ENCODE data around the gene RARA.

DNA sequence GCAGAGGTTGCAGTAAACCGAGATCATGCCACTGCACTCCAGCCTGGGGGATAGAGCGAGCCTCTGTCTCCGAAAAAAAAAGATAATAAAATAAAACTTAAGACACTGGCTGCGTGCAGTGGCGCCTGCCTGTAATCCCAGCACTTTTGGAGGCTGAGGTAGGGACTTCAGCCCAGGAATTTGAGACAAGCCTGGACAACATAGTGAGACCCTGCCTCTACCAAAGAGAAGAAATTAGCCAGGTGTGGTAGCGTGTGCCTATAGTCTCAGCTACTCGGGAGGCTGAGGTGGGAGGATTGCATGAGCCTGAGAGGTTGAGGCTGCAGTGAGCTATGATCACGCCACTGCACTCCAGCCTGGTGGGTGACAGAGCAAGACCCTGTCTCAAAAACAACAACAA lies 26.6 kb downstream of the RARA start:
- TF ChIP-seq, protein P1, sequence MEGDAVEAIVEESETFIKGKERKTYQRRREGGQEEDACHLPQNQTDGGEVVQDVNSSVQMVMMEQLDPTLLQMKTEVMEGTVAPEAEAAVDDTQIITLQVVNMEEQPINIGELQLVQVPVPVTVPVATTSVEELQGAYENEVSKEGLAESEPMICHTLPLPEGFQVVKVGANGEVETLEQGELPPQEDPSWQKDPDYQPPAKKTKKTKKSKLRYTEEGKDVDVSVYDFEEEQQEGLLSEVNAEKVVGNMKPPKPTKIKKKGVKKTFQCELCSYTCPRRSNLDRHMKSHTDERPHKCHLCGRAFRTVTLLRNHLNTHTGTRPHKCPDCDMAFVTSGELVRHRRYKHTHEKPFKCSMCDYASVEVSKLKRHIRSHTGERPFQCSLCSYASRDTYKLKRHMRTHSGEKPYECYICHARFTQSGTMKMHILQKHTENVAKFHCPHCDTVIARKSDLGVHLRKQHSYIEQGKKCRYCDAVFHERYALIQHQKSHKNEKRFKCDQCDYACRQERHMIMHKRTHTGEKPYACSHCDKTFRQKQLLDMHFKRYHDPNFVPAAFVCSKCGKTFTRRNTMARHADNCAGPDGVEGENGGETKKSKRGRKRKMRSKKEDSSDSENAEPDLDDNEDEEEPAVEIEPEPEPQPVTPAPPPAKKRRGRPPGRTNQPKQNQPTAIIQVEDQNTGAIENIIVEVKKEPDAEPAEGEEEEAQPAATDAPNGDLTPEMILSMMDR (IDR thresholded peaks at IDR 0.05) = no peak
- no peak for TF ChIP-seq POLR2A (IDR thresholded peaks at IDR 0.05)
